NCI-H524 treated with DMSO at 0.1 percent for 48 hours (cell line): ENCODE data around the gene CCDC88B.

Experiments used
- DNase-seq: peaks from one replicate; lab custom pipeline; 2025; lab: John Stamatoyannopoulos, UW

The CCDC88B gene

GRCh38 chr11:64359712-64360445 is 19.9 kb downstream of the CCDC88B start:
- no peak for DNase-seq

DNA sequence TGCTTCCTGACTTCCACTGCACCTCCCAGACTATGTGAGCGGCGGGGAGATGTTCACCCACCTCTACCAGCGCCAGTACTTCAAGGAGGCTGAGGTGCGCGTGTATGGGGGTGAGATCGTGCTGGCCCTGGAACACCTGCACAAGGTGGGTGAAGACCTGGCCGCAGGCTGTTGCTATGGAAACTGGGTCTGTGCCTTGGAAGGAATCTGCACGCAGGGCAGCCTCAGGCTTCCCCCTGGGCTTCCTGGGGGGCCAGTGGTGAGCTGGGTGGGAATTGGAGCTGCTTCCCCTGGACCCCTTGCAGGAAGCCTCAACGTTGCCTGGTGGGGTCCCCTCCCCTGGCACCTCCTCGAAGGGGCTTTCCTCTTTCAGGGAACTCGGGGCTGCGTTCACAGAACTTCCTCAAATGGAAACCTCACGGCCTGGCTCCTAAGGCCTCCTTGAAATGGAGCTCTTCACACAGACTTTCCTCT is 20.5 kb downstream of the CCDC88B start:
- DNase-seq = no peak

- DNase-seq = no peak
These were observed 21.7 kb downstream of the CCDC88B start for GRCh38 chr11:64361659-64362058.

GRCh38 chr11:64362339-64362738 is 22.3 kb downstream of the CCDC88B start:
- no peak for DNase-seq

GRCh38 chr11:64364435-64364834 is 24.4 kb downstream of the CCDC88B start:
- DNase-seq = no peak

GRCh38 chr11:64364911-64365310 is 24.9 kb downstream of the CCDC88B start:
- no peak for DNase-seq

DNA sequence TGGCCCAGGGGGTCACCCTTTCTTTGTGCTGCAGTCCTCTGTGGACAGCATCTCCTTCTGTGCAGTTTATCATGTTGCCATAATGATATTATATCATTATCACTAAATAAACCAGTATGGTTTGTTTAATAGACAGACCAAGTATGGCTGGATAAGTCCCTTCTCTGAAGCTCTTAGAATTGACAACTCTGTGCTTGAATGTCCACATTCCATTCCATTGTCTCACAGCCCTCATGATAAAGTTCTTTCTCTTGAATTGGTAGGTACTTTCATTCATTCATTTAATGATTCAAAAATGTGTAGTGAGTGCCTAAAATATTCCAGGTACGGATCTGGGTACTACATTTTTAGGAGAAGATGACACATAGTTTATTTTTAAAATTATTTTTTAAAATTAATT is 26.7 kb downstream of the CCDC88B start:
- DNase-seq = no peak

DNA sequence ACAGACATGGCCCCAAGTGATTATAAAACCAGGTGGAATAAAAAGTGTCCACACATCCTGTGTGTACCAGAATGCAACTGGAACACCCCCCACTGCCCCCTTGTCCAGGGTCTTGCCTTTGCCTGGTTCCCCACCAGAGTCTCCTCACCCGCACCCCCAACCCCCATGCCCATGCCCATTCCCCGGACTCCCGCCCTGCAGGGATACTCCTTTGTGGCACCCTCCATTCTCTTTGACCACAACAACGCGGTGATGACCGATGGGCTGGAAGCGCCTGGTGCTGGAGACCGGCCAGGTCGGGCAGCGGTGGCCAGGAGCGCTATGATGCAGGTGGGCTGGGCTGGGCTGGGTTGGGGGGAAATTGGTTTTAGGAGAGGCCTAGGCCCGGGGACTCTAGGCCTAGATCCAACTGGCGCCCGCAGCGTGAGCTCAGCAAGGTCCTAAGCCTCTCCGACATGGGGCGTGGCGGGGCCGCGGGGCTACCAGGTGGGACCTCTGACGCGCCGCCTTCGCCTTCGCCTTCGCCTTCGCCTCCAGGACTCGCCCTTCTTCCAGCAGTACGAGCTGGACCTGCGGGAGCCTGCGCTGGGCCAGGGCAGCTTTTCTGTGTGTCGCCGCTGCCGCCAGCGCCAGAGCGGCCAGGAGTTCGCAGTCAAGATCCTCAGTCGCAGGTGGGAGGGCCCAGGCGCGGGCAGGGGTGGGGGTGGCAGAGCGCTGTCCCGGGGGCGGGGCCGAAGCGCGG is 28.1 kb downstream of the CCDC88B start:
- DNase-seq = no peak

- DNase-seq = no peak
These were observed 28.7 kb downstream of the CCDC88B start for GRCh38 chr11:64368673-64369074.

GRCh38 chr11:64369440-64370421 is 29.7 kb downstream of the CCDC88B start:
- DNase-seq = no peak

- no peak for DNase-seq
These were observed 31.2 kb downstream of the CCDC88B start for GRCh38 chr11:64371201-64371600.

DNA sequence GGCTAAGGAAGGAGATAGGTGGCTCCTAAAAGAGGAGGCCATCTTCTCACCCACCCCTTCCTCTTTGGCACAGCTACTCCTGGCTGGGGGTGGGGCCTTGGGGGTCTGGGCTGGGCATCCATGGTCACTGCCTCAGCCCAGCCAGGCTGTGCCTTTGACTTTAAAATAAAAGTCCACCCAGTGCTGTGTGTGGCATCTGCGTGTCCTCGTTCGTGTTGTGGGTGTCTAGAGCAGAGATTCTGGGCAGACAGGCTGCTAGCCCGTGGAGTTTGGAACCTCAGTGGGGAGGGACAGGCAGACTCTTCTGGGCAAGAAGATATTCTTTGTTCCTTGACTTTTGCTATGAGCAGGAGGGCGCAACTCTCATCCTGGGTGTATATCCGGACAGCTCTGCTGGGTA is 32.0 kb downstream of the CCDC88B start:
- DNase-seq = no peak

DNA sequence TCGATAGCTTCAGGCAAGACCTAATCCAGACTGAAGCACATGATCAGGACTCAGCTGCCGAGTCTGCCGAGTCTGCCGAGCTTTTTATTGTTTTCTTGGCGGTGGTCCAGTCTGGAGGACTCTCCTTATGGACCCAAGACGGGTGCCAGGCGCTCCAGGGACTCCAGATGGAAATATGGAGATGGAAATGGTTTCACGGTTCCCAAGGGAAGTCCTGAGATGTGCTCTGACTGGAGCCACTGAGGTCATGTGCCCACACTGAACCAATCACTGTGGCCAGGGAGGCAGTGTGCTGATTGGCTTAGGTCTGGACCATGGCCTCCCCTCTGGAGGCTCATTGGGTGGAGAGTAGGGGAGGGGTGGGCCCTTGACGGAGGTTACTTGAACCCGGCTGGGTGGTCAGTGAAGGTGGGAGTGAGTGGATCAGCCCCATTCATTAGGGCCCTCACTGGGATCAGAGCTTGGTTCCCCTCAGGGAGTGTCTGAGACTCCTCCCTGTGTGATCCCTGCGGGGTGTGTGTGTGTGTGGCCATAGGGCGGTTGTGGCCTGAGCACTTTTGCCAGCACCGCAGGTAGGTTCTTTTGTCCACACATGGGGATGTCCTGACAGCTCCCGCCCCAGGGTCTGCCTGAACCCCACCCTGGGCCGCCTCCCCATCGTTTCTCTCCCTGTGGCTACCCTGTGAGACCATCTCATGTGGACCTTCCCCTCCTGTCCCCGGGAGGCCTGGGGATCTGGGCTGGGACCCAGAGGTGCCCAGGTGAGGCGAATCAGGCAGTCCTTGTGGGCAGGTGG is 33.0 kb downstream of the CCDC88B start:
- peak; percentile 95 for DNase-seq

DNA sequence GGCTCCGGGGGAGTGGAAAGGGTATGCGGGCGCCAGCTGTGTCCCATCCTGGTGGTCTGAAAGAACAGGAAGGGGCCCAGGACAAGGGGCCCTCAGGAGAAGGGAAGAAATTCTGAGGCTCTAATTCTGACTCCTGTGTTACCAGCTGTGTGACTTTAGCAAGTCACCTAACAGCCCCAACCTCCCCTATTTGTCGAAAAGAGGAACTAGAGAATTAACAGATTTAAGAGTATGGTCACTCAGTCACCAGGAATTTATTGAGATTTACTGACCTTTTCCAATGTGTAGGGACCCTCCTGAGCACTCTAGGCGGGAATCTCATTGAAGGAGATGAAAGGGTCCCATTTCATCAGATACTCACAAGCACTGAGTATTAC is 33.6 kb downstream of the CCDC88B start:
- no peak for DNase-seq

GRCh38 chr11:64376071-64376470 is 36.1 kb downstream of the CCDC88B start:
- DNase-seq = no peak

GRCh38 chr11:64378335-64378880 is 38.4 kb downstream of the CCDC88B start:
- DNase-seq = no peak

- peak; percentile 26 for DNase-seq
These were observed 39.2 kb downstream of the CCDC88B start for GRCh38 chr11:64379160-64379559.

GRCh38 chr11:64379817-64380709 is 40.1 kb downstream of the CCDC88B start:
- no peak for DNase-seq

DNA sequence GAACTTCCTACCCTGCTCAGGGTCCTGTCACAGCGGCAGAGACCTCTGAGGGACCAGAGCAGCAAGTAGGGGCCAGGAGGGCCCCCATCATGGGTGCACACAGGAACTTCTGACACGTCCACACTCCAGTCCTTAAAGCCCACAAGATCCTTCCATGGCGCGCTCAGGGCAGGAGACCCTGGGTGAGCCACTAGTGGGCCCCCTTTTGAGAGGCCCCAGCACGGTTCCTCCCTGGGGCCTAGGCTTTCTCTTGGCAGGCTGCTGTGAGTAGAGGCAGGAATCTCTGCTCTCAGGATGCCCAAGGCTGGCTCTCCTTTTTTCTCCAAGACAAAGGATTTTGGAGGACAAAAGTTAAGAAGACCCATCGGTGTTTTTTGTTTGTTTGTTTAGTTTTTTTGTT is 41.3 kb downstream of the CCDC88B start:
- no peak for DNase-seq

DNA sequence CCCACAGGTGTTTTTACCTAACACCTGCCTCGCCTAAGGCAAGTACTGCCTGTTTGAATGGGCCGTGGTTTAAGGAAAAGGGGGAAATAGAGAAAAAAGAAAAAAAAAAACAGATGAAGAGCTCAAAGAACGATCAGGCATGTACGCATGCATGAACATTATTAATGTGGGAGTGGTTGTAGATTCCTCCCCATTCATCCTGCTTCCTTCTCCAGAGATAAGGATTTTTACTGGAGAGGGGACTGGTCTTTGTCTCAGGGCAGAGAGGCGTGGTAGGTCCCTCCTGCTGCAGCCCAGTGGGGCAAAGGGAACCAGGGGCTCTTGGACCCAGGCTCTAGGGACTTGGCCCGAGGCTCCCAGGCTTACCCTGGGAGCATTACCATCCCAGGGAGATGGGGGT is 42.0 kb downstream of the CCDC88B start:
- DNase-seq = no peak
